K562 (cell line): Measurements from ENCODE around the gene PIK3C2B.

Experiments used
- ZNF274 ChIP-seq: IDR thresholded peaks from 2 replicates; pipeline ENCODE4 v1.6.1; 2011; ENCODE audit warnings: low read depth, mild to moderate bottlenecking, low read length, moderate library complexity, borderline replicate concordance
- ZNF609 ChIP-seq: sonication (generic); formaldehyde crosslinking; IDR thresholded peaks from 2 replicates; pipeline ENCODE4 v1.8.1; 2023; ENCODE audit warnings: missing genetic modification reagents, mild to moderate bottlenecking, borderline replicate concordance

GRCh38 chr1:204529371-204529895 is 34.8 kb upstream of the PIK3C2B start:
- TF ChIP-seq ZNF609 (no peak), ZNF274 (no peak)
